NCI-H1417 (cell line): ENCODE data around the gene MRAS.
"Not testable (repeated sequence)": the region's sequence is repeated elsewhere in the genome, so short reads cannot be mapped to it uniquely, and the experiment has no call there.

ENCODE experiments used
- DNase-seq, 3 experiments: peaks; one replicate each; lab custom pipeline; 2025; lab: John Stamatoyannopoulos, UW

The MRAS gene

GRCh38 chr3:138367326-138367850 is 19.0 kb downstream of the MRAS start:
- no peak for DNase-seq

- DNase-seq = no peak
Observed at GRCh38 chr3:138367911-138368310, 19.5 kb downstream of the MRAS start.

GRCh38 chr3:138369151-138369900 is 20.9 kb downstream of the MRAS start:
- DNase-seq = no peak

- no peak for DNase-seq
Observed at GRCh38 chr3:138370321-138370720, 21.9 kb downstream of the MRAS start.

- DNase-seq = no peak
Observed at GRCh38 chr3:138371070-138371965, 22.9 kb downstream of the MRAS start.

GRCh38 chr3:138373087-138373735 is 24.8 kb downstream of the MRAS start:
- DNase-seq = no peak

GRCh38 chr3:138373736-138374094 is 25.3 kb downstream of the MRAS start:
- no peak for DNase-seq

- DNase-seq = no peak
Observed at GRCh38 chr3:138374573-138375134, 26.3 kb downstream of the MRAS start.

GRCh38 chr3:138375447-138375846 is 27.1 kb downstream of the MRAS start:
- no peak for DNase-seq

- DNase-seq = no peak
Observed at GRCh38 chr3:138376663-138377062, 28.3 kb downstream of the MRAS start.

GRCh38 chr3:138377212-138377611 is 28.8 kb downstream of the MRAS start:
- not testable (repeated sequence) for DNase-seq

- no peak for DNase-seq
Observed at GRCh38 chr3:138377804-138378203, 29.4 kb downstream of the MRAS start.

- no peak for DNase-seq
Observed at GRCh38 chr3:138378331-138378730, 30.0 kb downstream of the MRAS start.

GRCh38 chr3:138378990-138379389 is 30.6 kb downstream of the MRAS start:
- no peak for DNase-seq

- no peak for DNase-seq
Observed at GRCh38 chr3:138381413-138381901, 33.1 kb downstream of the MRAS start.

GRCh38 chr3:138381950-138382715 is 33.8 kb downstream of the MRAS start:
- no peak for DNase-seq

- no peak for DNase-seq
Observed at GRCh38 chr3:138383715-138384465, 35.5 kb downstream of the MRAS start.

- no peak for DNase-seq
Observed at GRCh38 chr3:138384531-138384930, 36.2 kb downstream of the MRAS start.

GRCh38 chr3:138384976-138385375 is 36.6 kb downstream of the MRAS start:
- no peak for DNase-seq

- DNase-seq = no peak
Observed at GRCh38 chr3:138389144-138389601, 40.8 kb downstream of the MRAS start.
